SHP77 (cell line): ENCODE measurements around the gene DTD1.

ENCODE experiments used
- DNase-seq, 2 experiments: peaks; one replicate each; lab custom pipeline; 2025; lab: John Stamatoyannopoulos, UW

Gene DTD1

DNA sequence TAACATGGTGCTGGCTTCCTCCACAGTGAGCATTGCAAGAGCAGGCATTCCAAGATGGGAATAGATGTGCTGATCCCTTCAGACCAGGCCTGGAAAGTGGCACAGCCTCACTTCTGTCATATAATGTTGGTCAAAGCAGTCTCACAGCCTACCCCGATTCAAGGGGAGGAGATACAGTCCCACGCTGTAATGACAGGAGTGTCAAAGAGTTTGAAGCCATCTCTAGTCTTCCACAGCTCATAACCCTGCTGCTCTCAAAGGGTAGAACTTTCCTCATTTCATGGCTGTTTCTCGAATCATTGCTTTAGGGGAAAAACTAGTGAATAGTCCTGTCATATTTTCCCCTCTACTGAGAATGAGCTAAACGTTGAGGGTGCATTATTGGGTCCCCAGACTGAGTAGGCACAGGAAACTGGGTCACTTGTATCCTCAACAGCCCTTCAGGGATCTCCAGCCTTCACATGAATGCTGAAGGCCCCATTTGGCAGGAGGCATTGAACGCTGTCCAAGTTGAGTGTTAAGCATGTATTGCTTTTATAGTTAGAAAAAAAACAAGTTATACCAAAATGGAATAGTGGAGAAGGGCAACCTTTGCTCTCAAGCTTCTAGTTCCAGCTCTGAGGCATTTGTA is 27.3 kb downstream of the DTD1 start:
- no peak for DNase-seq

- no peak for DNase-seq
Measured at GRCh38 chr20:18621004-18621403, 33.1 kb downstream of the DTD1 start.

GRCh38 chr20:18623156-18623910 is 35.5 kb downstream of the DTD1 start:
- DNase-seq, result no peak

DNA sequence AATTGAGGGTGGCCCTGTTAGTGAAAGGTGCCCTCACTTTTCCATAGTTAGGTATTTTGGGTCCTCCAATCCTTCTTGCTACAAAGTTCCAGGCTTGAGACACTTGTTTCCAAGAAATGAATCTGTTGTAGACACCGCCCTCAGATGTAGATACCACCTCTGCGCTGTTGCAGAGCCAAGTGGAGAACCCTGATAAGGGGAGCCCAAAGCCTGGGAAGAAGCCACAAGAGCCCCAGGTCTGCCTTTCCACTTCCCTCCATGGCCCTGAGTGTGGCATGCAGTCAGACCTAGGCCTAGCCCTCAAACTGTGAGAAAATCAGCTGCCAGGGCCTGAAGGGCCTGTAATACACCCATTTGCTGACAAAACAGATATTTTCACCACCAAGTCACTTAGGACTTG is 37.1 kb downstream of the DTD1 start:
- DNase-seq, result no peak

- no peak for DNase-seq
Measured at GRCh38 chr20:18625907-18626655, 38.2 kb downstream of the DTD1 start.

- DNase-seq, result peak; percentile 2 to 22
Measured at GRCh38 chr20:18628330-18628920, 40.6 kb downstream of the DTD1 start.

DNA sequence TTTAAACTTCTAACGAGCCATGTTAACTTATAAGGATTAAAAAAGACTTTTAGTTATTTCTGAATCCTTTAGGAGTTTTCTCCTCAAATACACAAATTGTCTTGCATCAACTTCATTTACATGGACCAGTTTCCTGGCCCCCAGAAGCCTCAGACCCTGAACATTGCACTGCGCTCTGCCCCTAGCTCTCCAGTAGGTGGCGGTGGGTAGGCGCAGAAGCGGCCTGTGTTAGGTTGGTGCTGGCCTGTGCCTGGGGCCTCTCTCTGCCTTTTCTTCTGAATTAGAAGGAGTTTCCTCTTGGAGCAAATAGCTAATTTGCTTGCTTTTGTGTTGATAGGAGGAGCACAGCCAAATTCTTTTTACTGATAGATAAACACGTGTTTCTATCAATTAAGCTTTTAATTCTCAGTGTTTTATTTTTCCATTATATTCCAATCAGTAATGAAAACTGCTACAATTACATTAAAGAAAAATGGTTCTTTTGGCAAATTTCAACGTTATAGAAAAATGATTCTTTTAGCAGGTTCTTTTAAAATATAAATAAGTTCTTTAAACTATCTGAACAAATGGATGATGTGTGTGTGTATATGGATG is 44.4 kb downstream of the DTD1 start:
- DNase-seq, result peak; percentile 57 to 80

- no peak for DNase-seq
Measured at GRCh38 chr20:18633411-18633810, 45.6 kb downstream of the DTD1 start.

- no peak for DNase-seq
Measured at GRCh38 chr20:18634501-18634900, 46.6 kb downstream of the DTD1 start.

DNA sequence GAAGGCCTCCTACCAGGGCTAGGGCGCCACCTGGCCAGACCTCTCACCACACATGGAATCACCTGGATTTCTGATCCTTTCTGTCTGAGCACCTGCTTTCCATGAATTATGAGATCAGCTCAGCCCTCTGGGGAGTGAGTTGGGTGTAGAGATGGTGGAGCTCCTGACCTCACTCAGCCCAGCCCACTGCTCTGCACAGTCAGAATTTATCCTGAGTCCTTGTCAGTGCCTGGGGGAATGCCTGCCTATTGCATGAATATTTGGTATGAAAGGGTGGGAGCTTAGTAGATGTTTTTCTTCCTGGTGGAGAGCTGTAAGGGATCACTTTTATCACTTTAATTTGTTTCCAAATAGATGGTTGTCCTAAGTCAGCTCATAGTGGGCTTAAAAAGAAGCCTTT is 47.5 kb downstream of the DTD1 start:
- no peak for DNase-seq

DNA sequence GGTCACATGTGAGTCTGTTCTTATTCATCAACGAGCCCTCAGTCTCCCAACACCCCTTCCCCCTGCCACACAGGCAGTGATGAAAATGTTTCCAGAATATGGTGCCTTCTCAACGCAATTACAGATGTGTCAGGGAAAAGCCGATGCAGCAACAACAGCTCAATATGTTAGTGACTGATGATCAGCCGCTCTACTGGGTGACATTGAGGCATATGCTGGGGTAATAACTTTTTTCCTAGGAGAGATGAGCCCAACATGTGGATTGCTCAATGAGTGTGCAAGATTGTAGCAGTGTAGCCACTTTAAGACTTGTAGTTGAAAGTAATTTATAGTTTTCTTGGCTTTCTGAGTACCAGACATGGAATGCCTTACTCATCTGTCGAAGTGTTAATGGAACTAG is 49.4 kb downstream of the DTD1 start:
- DNase-seq, result no peak

GRCh38 chr20:18638768-18639167 is 50.9 kb downstream of the DTD1 start:
- DNase-seq, result no peak

- DNase-seq, result no peak
Measured at GRCh38 chr20:18639501-18639979, 51.7 kb downstream of the DTD1 start.

DNA sequence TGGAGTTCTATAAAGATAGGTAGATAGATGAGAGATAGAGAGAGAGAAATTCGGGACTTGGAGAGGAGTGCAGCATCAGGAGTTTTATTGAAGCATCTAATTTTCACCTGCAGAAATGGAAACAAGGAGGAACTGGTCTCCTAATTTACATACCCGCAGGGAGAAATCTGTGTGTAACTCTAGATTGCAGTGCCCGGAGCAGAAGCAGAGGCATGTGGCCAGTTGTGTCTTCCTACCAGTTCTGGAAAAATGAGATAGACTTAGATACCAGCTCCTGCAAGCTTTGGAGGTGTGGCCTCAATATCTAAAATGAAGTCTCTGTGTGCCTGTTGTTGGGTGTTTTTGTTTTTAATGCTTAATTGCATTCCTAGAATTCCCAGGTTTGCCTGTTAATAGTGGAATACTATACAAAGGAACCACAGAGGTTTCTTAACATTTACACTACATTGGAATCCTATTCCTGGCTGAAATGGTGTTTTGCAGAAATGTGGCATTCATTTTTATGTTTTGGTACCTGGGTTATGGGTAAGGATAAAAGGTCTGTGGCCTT is 57.4 kb downstream of the DTD1 start:
- DNase-seq, result no peak

DNA sequence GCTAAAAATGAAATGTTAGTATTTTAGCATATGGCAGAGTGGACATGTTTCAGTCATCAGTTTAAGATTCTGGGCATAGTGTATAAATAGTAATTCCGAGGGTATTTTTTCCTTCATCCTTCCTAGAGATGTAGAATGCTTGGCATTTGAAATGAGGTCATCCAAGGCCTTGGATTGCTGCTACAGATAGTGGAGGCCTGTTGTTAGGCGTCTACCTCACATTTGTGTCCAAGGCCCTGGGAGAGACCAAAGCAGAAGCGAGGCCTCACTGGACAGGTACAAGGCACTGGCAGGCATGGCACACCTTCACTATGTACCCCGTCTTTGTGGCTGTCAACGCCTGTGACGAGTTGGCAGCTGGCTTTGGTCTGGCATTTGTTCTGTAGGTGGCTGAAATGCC is 58.0 kb downstream of the DTD1 start:
- DNase-seq, result no peak

GRCh38 chr20:18647777-18648176 is 59.9 kb downstream of the DTD1 start:
- DNase-seq, result no peak

GRCh38 chr20:18650224-18650623 is 62.4 kb downstream of the DTD1 start:
- DNase-seq, result no peak

- DNase-seq, result no peak
Measured at GRCh38 chr20:18653736-18654447, 66.0 kb downstream of the DTD1 start.

- DNase-seq, result no peak
Measured at GRCh38 chr20:18654448-18654773, 66.6 kb downstream of the DTD1 start.

- DNase-seq, result no peak
Measured at GRCh38 chr20:18657575-18657974, 69.7 kb downstream of the DTD1 start.

GRCh38 chr20:18662279-18663040 is 74.6 kb downstream of the DTD1 start:
- no peak for DNase-seq
